GM04503 (cell line): ENCODE results near the gene RCL1.
"Not testable (repeated sequence)": the region's sequence is repeated elsewhere in the genome, so short reads cannot be mapped to it uniquely, and the experiment has no call there.

Experiments used
- DNase-seq: peaks from one replicate; pipeline ENCODE4 v3.0.0-alpha.2; 2012; ENCODE audit warnings: low read depth

Gene RCL1

GRCh38 chr9:4792572-4793458 lies at the start of gene RCL1:
RCL1 (plus strand) TSS chr9:4792944; CDS start chr9:4793092, 148 bp downstream.
- DNase-seq = peak; percentile 67

- peak; percentile 9 for DNase-seq
Measured at GRCh38 chr9:4743131-4743875, 49.4 kb upstream of the RCL1 start.

- no peak for DNase-seq
Measured at GRCh38 chr9:4746278-4747030, 46.3 kb upstream of the RCL1 start.

- DNase-seq = no peak
Measured at GRCh38 chr9:4748612-4749011, 44.1 kb upstream of the RCL1 start.

GRCh38 chr9:4750023-4750673 lies 42.6 kb upstream of the RCL1 start:
- no peak for DNase-seq

- DNase-seq = not testable (repeated sequence)
Measured at GRCh38 chr9:4754530-4754929, 38.2 kb upstream of the RCL1 start.

- no peak for DNase-seq
Measured at GRCh38 chr9:4755026-4755609, 37.6 kb upstream of the RCL1 start.

GRCh38 chr9:4756420-4756819 lies 36.3 kb upstream of the RCL1 start:
- no peak for DNase-seq

GRCh38 chr9:4760122-4760521 lies 32.6 kb upstream of the RCL1 start:
- no peak for DNase-seq

- DNase-seq = no peak
Measured at GRCh38 chr9:4762108-4762885, 30.4 kb upstream of the RCL1 start.

GRCh38 chr9:4762886-4763541 lies 29.7 kb upstream of the RCL1 start:
- DNase-seq = no peak

GRCh38 chr9:4764033-4764432 lies 28.7 kb upstream of the RCL1 start:
- no peak for DNase-seq

- DNase-seq = no peak
Measured at GRCh38 chr9:4768681-4769080, 24.1 kb upstream of the RCL1 start.

GRCh38 chr9:4769321-4770080 lies 23.2 kb upstream of the RCL1 start:
- no peak for DNase-seq

GRCh38 chr9:4771788-4772187 lies 21.0 kb upstream of the RCL1 start:
- no peak for DNase-seq

GRCh38 chr9:4774209-4774608 lies 18.5 kb upstream of the RCL1 start:
- DNase-seq = peak; percentile 65

GRCh38 chr9:4774958-4775357 lies 17.8 kb upstream of the RCL1 start:
- not testable (repeated sequence) for DNase-seq

GRCh38 chr9:4780651-4781050 lies 12.1 kb upstream of the RCL1 start:
- DNase-seq = no peak

- no peak for DNase-seq
Measured at GRCh38 chr9:4781408-4781807, 11.3 kb upstream of the RCL1 start.
